HG02973 (cell line): Measurements from ENCODE around the gene GNG3.
"Not testable (repeated sequence)": the region's sequence is repeated elsewhere in the genome, so short reads cannot be mapped to it uniquely, and the experiment has no call there.

Source experiments
- ATAC-seq: cut with Tn5 transposase; IDR thresholded peaks from one replicate; pipeline ENCODE4 v1.9.1; 2021; ENCODE audit warnings: moderate library complexity; ENCODE audit not compliant: unreplicated experiment

The GNG3 gene

GRCh38 chr11:62687508-62688396 lies 19.7 kb upstream of the GNG3 start:
- ATAC-seq: no peak

GRCh38 chr11:62688491-62688890 lies 19.0 kb upstream of the GNG3 start:
- no peak for ATAC-seq

- no peak for ATAC-seq
Observed at GRCh38 chr11:62689421-62690183, 17.9 kb upstream of the GNG3 start, which contains the start of gene LRRN4CL. Gene LRRN4CL, minus strand, starts transcription at chr11:62689530. Its CDS starts 1,022 bp downstream, at chr11:62688508.

- not testable (repeated sequence) for ATAC-seq
Observed at GRCh38 chr11:62693624-62694023, 13.9 kb upstream of the GNG3 start.

GRCh38 chr11:62694455-62695167 lies 12.9 kb upstream of the GNG3 start:
- ATAC-seq: no peak

- no peak for ATAC-seq
Observed at GRCh38 chr11:62702246-62702645, 5.2 kb upstream of the GNG3 start.

- not testable (repeated sequence) for ATAC-seq
Observed at GRCh38 chr11:62703921-62704320, 3.6 kb upstream of the GNG3 start.

GRCh38 chr11:62705413-62705812 lies 2.1 kb upstream of the GNG3 start:
- no peak for ATAC-seq

- peak; percentile 63 for ATAC-seq
Observed at GRCh38 chr11:62705880-62706849, 1.3 kb upstream of the GNG3 start.

GRCh38 chr11:62706850-62707247 lies 627 bp upstream of the GNG3 start:
- no peak for ATAC-seq

- ATAC-seq: no peak
Observed at GRCh38 chr11:62708392-62708791, 916 bp downstream of the GNG3 start.

- peak; percentile 4 for ATAC-seq
Observed at GRCh38 chr11:62708793-62709192, 1.3 kb downstream of the GNG3 start.

- ATAC-seq: peak; percentile 56
Observed at GRCh38 chr11:62709247-62710000, 1.9 kb downstream of the GNG3 start.

- no peak for ATAC-seq
Observed at GRCh38 chr11:62710001-62710345, 2.5 kb downstream of the GNG3 start.

GRCh38 chr11:62712276-62712812 lies 4.9 kb downstream of the GNG3 start:
- ATAC-seq: no peak

- no peak for ATAC-seq
Observed at GRCh38 chr11:62712861-62713260, 5.4 kb downstream of the GNG3 start.

- no peak for ATAC-seq
Observed at GRCh38 chr11:62713343-62713742, 5.9 kb downstream of the GNG3 start.

- no peak for ATAC-seq
Observed at GRCh38 chr11:62715150-62716130, 8.0 kb downstream of the GNG3 start.
